Kidney epithelial cell (primary cell): ENCODE results near the gene KCTD1. TPM values are rescaled to one million over a fixed set of nuclear protein-coding genes. Genes with fewer than 3 reads are reported as not detected.

ENCODE experiments used
- DNase-seq: peaks from one replicate; pipeline ENCODE4 v3.0.0-alpha.2; 2010; ENCODE audit warnings: low read depth
- H3K27me3 ChIP-seq: 2 replicates; pipeline ENCODE4 v1.6.0; 2011; ENCODE audit warnings: low read length; ENCODE audit not compliant: control insufficient read depth, insufficient read depth
- H3K36me3 ChIP-seq: 2 replicates; pipeline ENCODE4 v1.5.1; 2011; ENCODE audit warnings: low read length; ENCODE audit not compliant: control insufficient read depth, insufficient read depth
- H3K4me3 ChIP-seq: 2 replicates; pipeline ENCODE4 v1.5.1; 2011; ENCODE audit warnings: low read depth, mild to moderate bottlenecking, control low read depth, low read length
- total RNA-seq: library from RNA; depleted of rRNA; stranded (reverse); fragments of >200 nt; gene quantifications from 2 replicates; pipeline ENCODE4 v1.2.3, GENCODE V29; 2015
- TF ChIP-seq, protein P1 (sequence below): IDR thresholded peaks from 2 replicates; pipeline ENCODE4 v1.5.1; 2011; ENCODE audit warnings: mild to moderate bottlenecking, moderate library complexity, low read length, control low read depth, inconsistent platforms; ENCODE audit not compliant: insufficient read depth, poor library complexity, severe bottlenecking

Gene KCTD1
- total RNA-seq, 1 donor from 2014 or later: 30.5 TPM

DNA sequence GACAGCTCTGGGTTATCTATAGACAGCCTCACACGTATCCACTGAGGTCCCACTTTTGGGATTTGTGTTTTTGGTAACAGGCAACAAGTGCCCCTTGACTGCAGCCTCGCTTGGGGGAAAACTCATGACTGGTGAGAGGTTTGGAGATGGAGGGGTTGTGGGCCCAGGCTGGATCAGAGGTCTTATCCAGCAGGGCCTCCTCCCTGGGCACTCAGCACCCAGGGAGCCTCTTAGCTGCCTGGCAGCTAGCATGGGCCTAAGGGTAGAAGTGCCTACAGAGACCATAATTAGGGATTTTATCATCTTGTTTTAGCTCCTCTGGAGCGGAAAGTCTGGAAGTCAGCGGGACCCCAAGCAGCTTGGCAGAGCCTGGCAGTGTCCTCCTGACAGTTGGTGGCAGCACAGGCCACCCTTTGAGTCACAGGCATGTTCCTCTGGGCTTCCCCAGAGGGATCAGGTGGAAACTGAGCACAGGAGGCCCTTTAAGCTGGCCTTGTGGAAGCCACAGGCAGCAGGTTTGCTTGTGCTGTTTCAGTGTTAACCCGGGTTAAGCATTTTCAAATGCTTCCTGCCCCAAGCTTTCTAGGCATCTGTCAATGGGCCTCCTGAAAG, 143.1 kb downstream of the KCTD1 start:
- TF ChIP-seq, protein P1, sequence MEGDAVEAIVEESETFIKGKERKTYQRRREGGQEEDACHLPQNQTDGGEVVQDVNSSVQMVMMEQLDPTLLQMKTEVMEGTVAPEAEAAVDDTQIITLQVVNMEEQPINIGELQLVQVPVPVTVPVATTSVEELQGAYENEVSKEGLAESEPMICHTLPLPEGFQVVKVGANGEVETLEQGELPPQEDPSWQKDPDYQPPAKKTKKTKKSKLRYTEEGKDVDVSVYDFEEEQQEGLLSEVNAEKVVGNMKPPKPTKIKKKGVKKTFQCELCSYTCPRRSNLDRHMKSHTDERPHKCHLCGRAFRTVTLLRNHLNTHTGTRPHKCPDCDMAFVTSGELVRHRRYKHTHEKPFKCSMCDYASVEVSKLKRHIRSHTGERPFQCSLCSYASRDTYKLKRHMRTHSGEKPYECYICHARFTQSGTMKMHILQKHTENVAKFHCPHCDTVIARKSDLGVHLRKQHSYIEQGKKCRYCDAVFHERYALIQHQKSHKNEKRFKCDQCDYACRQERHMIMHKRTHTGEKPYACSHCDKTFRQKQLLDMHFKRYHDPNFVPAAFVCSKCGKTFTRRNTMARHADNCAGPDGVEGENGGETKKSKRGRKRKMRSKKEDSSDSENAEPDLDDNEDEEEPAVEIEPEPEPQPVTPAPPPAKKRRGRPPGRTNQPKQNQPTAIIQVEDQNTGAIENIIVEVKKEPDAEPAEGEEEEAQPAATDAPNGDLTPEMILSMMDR: peak; percentile 75
- H3K36me3 ChIP-seq: no peaks in the 10 kb centered on the region
- no peak for DNase-seq
- no peaks in the 10 kb centered on the region for H3K27me3 ChIP-seq
- no peak overlapping the region for H3K4me3 ChIP-seq
